Measurements from ENCODE around the gene LAMTOR2.

GRCh38 chr1:156065212-156065611 lies 10.6 kb downstream of the LAMTOR2 start:
- TF ChIP-seq EP300 (IDR thresholded peaks at IDR 0.05): no peak
- no peak for TF ChIP-seq CTCF (IDR thresholded peaks at IDR 0.05)
- TF ChIP-seq POLR2A (IDR thresholded peaks at IDR 0.05): no peak
